ENCODE measurements around the gene RAB43.
A peak's percentile ranks its signal among the peaks of the same experiment; 100 is the strongest.

Gene RAB43

GRCh38 chr3:129160891-129161859 lies 39.6 kb upstream of the RAB43 start, which contains the start of gene ISY1 (continued):
- TF ChIP-seq ZNF37A (tag by site-specific recombination; IDR thresholded peaks at IDR 0.05) (no peak), ZNF148 (tag by site-specific recombination; IDR thresholded peaks at IDR 0.05; ENCODE audit: borderline replicate concordance) (peak; percentile 61; the same call in 1 of the 2 replicates), AEBP2 (tag by site-specific recombination; IDR thresholded peaks at IDR 0.05; ENCODE audit: borderline replicate concordance) (no peak), SP3 (tag by site-specific recombination; IDR thresholded peaks at IDR 0.05) (peak; percentile 82), ZBTB21 (tag by site-specific recombination; IDR thresholded peaks at IDR 0.05) (peak; percentile 76), ZNF121 (tag by site-specific recombination; IDR thresholded peaks at IDR 0.05) (no peak), PATZ1 (tag by site-specific recombination; IDR thresholded peaks at IDR 0.05) (no peak; the same call in 1 of the 2 replicates), ZNF76 (tag by site-specific recombination; IDR thresholded peaks at IDR 0.05; ENCODE audit: borderline replicate concordance, low read depth) (peak; percentile 80; the same call in 1 of the 2 replicates), PRDM1 (tag by site-specific recombination; IDR thresholded peaks at IDR 0.05) (peak; percentile 98), GLIS1 (tag by site-specific recombination; IDR thresholded peaks at IDR 0.05) (no peak), ZNF114 (tag by site-specific recombination; IDR thresholded peaks at IDR 0.05) (no peak), PBX3 (CRISPR knock-in tag; IDR thresholded peaks at IDR 0.05) (no peak), ZNF202 (tag by site-specific recombination; IDR thresholded peaks at IDR 0.05; ENCODE audit: borderline replicate concordance) (no peak), ZNF544 (tag by site-specific recombination; IDR thresholded peaks at IDR 0.05) (no peak), ZNF174 (tag by site-specific recombination; IDR thresholded peaks at IDR 0.05) (no peak), EGR2 (tag by site-specific recombination; IDR thresholded peaks at IDR 0.05; ENCODE audit: low read depth) (0 out of 2 replicates have a peak, but pooled peaks have one; percentile 15), ZNF785 (tag by site-specific recombination; IDR thresholded peaks at IDR 0.05) (no peak), ZNF214 (tag by site-specific recombination; IDR thresholded peaks at IDR 0.05; ENCODE audit: borderline replicate concordance) (no peak), ZXDB (tag by site-specific recombination; IDR thresholded peaks at IDR 0.05) (peak; percentile 94), ZFHX2 (tag by site-specific recombination; conservative IDR thresholded peaks at IDR 0.05) (peak; percentile 58), SETDB1 (IDR thresholded peaks at IDR 0.05; ENCODE audit: insufficient read length, low read length) (peak; percentile 37), ZNF19 (tag by site-specific recombination; IDR thresholded peaks at IDR 0.05; ENCODE audit: low read depth) (no peak), ZSCAN30 (tag by site-specific recombination; IDR thresholded peaks at IDR 0.05) (peak; percentile 48; the same call in 1 of the 2 replicates), ZNF341 (tag by site-specific recombination; IDR thresholded peaks at IDR 0.05; ENCODE audit: low read depth) (0 out of 2 replicates have a peak, but pooled peaks have one; percentile 24), ZNF335 (tag by site-specific recombination; conservative IDR thresholded peaks at IDR 0.05) (peak; percentile 73), ZNF48 (tag by site-specific recombination; IDR thresholded peaks at IDR 0.05) (no peak), ZNF518A (tag by site-specific recombination; conservative IDR thresholded peaks at IDR 0.05; ENCODE audit: low read depth) (peak; percentile 100)
